Gastrocnemius medialis (tissue), 4 donors: ENCODE data around the gene C2orf72.

Source experiments
- CTCF ChIP-seq, 5 experiments: fragments of 450-650 bp in 3 of 5; fragments of 200-600 bp in 2 of 5; sonication (generic) in 2 of 5; IDR thresholded peaks in 4 of 5; conservative IDR thresholded peaks in 1 of 5; 1 replicate in 4 of 5; 2 replicates in 1 of 5; pipeline ENCODE4 v1.5.1; 2016 to 2019; ENCODE audit warnings: antibody characterized with exemption in 5 of 5, mild to moderate bottlenecking in 3 of 5, moderate library complexity in 3 of 5
- POLR2A ChIP-seq, 2 donors: fragments of 450-650 bp; IDR thresholded peaks; one replicate each; pipeline ENCODE4 v1.6.1; 2017; ENCODE audit warnings: antibody characterized with exemption in 2 of 2, mild to moderate bottlenecking in 2 of 2, moderate library complexity in 2 of 2

- no peak for TF ChIP-seq CTCF (IDR thresholded peaks at IDR 0.05 in 4 of 5, conservative IDR thresholded peaks at IDR 0.05 in 1 of 5)
- no peak for TF ChIP-seq POLR2A (IDR thresholded peaks at IDR 0.05)
These were observed 51.4 kb downstream of the C2orf72 start for GRCh38 chr2:231088754-231089153.
